ENCODE measurements around the gene GLIS1. TPM values are rescaled to one million over a fixed set of nuclear protein-coding genes. Genes with fewer than 3 reads are reported as not detected.
A peak's percentile ranks its signal among the peaks of the same experiment; 100 is the strongest.

Gene GLIS1
- total RNA-seq, 4 donors from 2014 or later, result 0.63 to 2.4 (median 1.0) TPM

DNA sequence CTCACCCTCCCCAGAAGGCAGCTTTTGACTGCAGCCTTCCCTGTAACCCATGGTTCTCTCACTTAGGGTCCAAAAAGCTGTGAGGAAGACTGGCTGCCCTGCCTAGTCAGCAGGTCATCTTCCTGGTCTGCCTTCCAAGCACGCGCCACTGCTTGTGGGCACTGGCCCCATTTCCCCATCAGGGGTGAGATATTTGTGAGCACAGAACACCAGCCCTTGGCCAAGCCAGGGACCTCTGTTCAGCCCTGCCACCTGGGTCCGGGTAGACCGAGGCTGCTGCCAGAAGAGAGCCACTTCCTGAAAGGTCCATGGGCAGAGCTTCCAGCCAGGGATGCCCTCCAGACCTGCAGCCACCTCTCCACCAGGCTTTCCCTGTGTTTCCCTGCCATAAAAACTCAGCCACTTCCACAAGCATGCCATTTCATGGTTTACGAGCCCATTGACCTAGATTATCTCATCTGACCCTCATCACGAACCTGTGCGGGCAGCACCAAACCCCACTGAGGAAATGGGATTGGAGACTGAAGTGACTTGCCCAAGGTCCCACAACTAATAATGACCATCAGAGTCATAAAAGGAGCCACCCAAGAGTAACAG, 40.5 kb downstream of the GLIS1 start:
- 53 to 66% methylated on average over 5 to 7 of the region's 7 CpGs for WGBS, 2 donors
- no peak overlapping the region for H3K4me3 ChIP-seq (ENCODE audit: low read depth, poor library complexity, severe bottlenecking)
- intact Hi-C loops (cut with DNase I; ENCODE audit: low total_unique reads), result no loop called here
- no peak for DNase-seq (ENCODE audit: low spot score in 2 of 2)
- TF ChIP-seq POLR2A (IDR thresholded peaks at IDR 0.05), result no peak
- TF ChIP-seq, protein P1, sequence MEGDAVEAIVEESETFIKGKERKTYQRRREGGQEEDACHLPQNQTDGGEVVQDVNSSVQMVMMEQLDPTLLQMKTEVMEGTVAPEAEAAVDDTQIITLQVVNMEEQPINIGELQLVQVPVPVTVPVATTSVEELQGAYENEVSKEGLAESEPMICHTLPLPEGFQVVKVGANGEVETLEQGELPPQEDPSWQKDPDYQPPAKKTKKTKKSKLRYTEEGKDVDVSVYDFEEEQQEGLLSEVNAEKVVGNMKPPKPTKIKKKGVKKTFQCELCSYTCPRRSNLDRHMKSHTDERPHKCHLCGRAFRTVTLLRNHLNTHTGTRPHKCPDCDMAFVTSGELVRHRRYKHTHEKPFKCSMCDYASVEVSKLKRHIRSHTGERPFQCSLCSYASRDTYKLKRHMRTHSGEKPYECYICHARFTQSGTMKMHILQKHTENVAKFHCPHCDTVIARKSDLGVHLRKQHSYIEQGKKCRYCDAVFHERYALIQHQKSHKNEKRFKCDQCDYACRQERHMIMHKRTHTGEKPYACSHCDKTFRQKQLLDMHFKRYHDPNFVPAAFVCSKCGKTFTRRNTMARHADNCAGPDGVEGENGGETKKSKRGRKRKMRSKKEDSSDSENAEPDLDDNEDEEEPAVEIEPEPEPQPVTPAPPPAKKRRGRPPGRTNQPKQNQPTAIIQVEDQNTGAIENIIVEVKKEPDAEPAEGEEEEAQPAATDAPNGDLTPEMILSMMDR (IDR thresholded peaks at IDR 0.05), result no peak

DNA sequence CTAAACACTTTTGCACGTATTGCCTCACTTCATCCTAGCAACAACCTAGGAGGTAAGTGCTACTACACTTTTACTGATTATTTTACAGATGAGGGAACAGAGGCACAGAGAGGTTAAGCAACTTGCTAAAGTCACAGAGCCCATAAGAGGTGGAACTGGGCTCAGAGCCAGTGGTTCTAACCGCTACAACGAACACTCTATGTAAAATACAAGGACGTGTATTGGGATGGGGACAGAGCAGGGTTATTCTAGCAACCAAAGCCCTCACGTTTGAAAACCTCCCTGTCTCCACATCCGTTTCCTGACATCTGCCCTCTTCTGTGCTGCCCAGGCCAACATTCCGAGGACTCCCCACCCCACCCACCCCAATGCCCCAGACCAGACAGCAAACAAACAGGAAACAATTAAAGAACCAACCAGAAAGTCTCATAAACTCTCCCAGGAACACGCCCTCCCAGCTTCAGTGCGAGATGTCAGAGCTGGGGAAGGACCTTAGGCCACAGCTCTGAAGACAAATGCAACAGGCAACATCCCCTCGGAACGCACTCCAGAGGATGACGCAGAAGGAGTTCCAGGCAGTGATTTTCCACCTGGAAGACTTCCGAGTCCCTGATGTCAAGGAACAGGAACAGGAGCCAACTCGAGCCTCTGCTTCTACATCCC, 41.1 kb downstream of the GLIS1 start:
- 32 to 46% methylated on average over 14 of the region's 14 CpGs for WGBS, 2 donors
- no peak overlapping the region for H3K4me3 ChIP-seq (ENCODE audit: low read depth, poor library complexity, severe bottlenecking)
- intact Hi-C loops (cut with DNase I; ENCODE audit: low total_unique reads), result no loop called here
- no peak for TF ChIP-seq POLR2A (IDR thresholded peaks at IDR 0.05)
- TF ChIP-seq, protein P1 (IDR thresholded peaks at IDR 0.05), result no peak
- peak in 1 of 2 donors; percentile 30 for DNase-seq (ENCODE audit: low spot score in 2 of 2)

DNA sequence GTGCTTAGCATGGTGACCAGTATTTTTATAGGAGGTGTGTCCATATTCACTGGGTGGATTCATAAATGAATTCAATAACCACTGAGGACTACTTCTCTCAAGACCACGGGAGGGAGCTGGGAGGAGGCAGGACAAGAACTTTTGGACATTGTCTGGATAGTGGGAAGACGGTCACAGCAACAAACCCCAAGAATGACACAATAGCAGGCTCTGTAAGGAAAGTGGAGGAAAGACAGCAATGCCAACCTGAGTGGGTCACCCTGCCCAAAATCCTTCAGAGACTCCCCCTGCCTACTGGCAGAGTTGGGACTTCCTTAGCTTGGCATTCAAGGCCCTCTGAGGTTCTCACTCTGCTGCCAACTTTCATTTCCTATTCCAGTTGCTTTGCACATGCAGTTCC, 42.0 kb downstream of the GLIS1 start:
- no peak overlapping the region for H3K4me3 ChIP-seq (ENCODE audit: low read depth, poor library complexity, severe bottlenecking)
- no peak for TF ChIP-seq POLR2A (IDR thresholded peaks at IDR 0.05)
- TF ChIP-seq, protein P1 (IDR thresholded peaks at IDR 0.05), result no peak
- intact Hi-C loops (cut with DNase I; ENCODE audit: low total_unique reads), result no loop called here
- no peak for DNase-seq (ENCODE audit: low spot score in 2 of 2)
- 67 to 82% methylated on average over 2 of the region's 2 CpGs for WGBS, 2 donors

DNA sequence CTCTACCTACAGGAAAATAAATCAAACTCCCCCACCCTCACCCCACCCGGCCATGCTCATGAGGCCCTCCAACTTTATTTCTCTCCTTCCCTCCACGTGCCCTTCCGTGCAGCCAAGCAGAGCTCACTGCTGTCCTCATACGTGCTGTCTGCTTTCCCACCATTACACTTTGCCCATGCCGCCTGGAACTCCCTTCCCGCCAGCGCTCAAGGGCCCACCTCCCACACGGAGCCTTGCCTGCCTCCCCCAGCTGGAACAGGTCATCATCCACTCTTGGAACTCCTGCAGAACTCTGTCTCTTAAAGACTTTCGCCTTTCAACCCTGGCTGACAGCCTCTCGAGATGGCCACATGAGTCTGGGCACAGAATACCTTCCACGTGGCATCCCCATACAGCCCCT, 42.4 kb downstream of the GLIS1 start:
- no peak overlapping the region for H3K4me3 ChIP-seq (ENCODE audit: low read depth, poor library complexity, severe bottlenecking)
- intact Hi-C loops (cut with DNase I; ENCODE audit: low total_unique reads), result no loop called here
- WGBS, 2 donors, result 90% methylated on average over 11 of the region's 11 CpGs
- TF ChIP-seq, protein P1 (IDR thresholded peaks at IDR 0.05), result no peak
- no peak for TF ChIP-seq POLR2A (IDR thresholded peaks at IDR 0.05)
- no peak for DNase-seq (ENCODE audit: low spot score in 2 of 2)

- WGBS, 2 donors, result 79 to 82% methylated on average over 5 of the region's 5 CpGs
Measured at GRCh38 chr1:53696051-53696450, 42.9 kb downstream of the GLIS1 start.

More at GRCh38 chr1:53696051-53696450, 42.9 kb downstream of the GLIS1 start:
- intact Hi-C loops (cut with DNase I; ENCODE audit: low total_unique reads), result no loop called here
- no peak for DNase-seq (ENCODE audit: low spot score in 2 of 2)
- no peak for TF ChIP-seq POLR2A (IDR thresholded peaks at IDR 0.05)
- TF ChIP-seq, protein P1 (IDR thresholded peaks at IDR 0.05), result no peak
- H3K4me3 ChIP-seq (ENCODE audit: low read depth, poor library complexity, severe bottlenecking), result no peak overlapping the region

Data from lower leg skin (tissue), 4 donors.